IPS DF 6.9 (cell line): ENCODE measurements around the gene ANKRD12.
"Not testable (repeated sequence)": the region's sequence is repeated elsewhere in the genome, so short reads cannot be mapped to it uniquely, and the experiment has no call there.

ENCODE experiments used
- DNase-seq: peaks from one replicate; pipeline ENCODE4 v3.0.0-alpha.2; 2013; ENCODE audit warnings: low read depth, low spot score
- H3K27ac ChIP-seq: one replicate; pipeline ENCODE4 v1.5.1; 2013; ENCODE audit warnings: low read length, control low read depth
- H3K27me3 ChIP-seq: 2 replicates; pipeline ENCODE4 v1.6.1; 2013; ENCODE audit warnings: mild to moderate bottlenecking, low read length; ENCODE audit not compliant: control insufficient read depth, insufficient read depth
- H3K36me3 ChIP-seq: 2 replicates; pipeline ENCODE4 v1.6.1; 2013; ENCODE audit warnings: low read length; ENCODE audit not compliant: control insufficient read depth, insufficient read depth
- H3K4me1 ChIP-seq: 2 replicates; pipeline ENCODE4 v1.6.1; 2013; ENCODE audit warnings: low read length; ENCODE audit not compliant: control insufficient read depth, insufficient read depth
- H3K4me3 ChIP-seq: 2 replicates; pipeline ENCODE4 v1.5.1; 2013; ENCODE audit warnings: mild to moderate bottlenecking, low read length
- H3K9me3 ChIP-seq: 2 replicates; pipeline ENCODE4 v1.6.1; 2013; ENCODE audit warnings: low read length, inconsistent platforms; ENCODE audit not compliant: control insufficient read depth, insufficient read depth
- WGBS: extraction: QIAGEN DNeasy Blood & Tissue Kit; methylation state at CpG from one replicate; pipeline ENCODE4 v1.1.7; 2013; ENCODE audit warnings: mixed read lengths, missing lambda C conversion rate; ENCODE audit not compliant: insufficient read length, insufficient coverage; 5-methylcytosine and 5-hydroxymethylcytosine counted together

ANKRD12 gene

GRCh38 chr18:9164149-9164548 is 27.6 kb downstream of the ANKRD12 start:
- not testable (repeated sequence) for H3K4me1 ChIP-seq, H3K9me3 ChIP-seq, DNase-seq

GRCh38 chr18:9165883-9166282 is 29.3 kb downstream of the ANKRD12 start:
- H3K9me3 ChIP-seq, H3K36me3 ChIP-seq, H3K27me3 ChIP-seq, H3K4me1 ChIP-seq, DNase-seq, H3K4me3 ChIP-seq, H3K27ac ChIP-seq: not testable (repeated sequence)
- WGBS = no CpG with 5 or more reads among the region's 3 CpGs

More at GRCh38 chr18:9164149-9164548, 27.6 kb downstream of the ANKRD12 start:
- H3K36me3 ChIP-seq, H3K27ac ChIP-seq, H3K4me3 ChIP-seq, H3K27me3 ChIP-seq: not testable (repeated sequence)

GRCh38 chr18:9169515-9169914 is 32.9 kb downstream of the ANKRD12 start:
- not testable (repeated sequence) for H3K27me3 ChIP-seq, DNase-seq, H3K36me3 ChIP-seq, H3K4me1 ChIP-seq, H3K4me3 ChIP-seq, H3K27ac ChIP-seq, H3K9me3 ChIP-seq
- WGBS = no CpG with 5 or more reads among the region's 3 CpGs

- not testable (repeated sequence) for H3K9me3 ChIP-seq, H3K4me3 ChIP-seq, H3K36me3 ChIP-seq, H3K27me3 ChIP-seq, H3K27ac ChIP-seq, DNase-seq, H3K4me1 ChIP-seq
- no CpG with 5 or more reads among the region's 3 CpGs for WGBS
Observed at GRCh38 chr18:9171919-9172318, 35.3 kb downstream of the ANKRD12 start.

GRCh38 chr18:9172506-9173127 is 36.0 kb downstream of the ANKRD12 start:
- no CpG with 5 or more reads among the region's 4 CpGs for WGBS
- no peak for DNase-seq
- Histone ChIP-seq H3K4me3 (no peak overlapping the region), H3K27me3 (no peaks in the 10 kb centered on the region), H3K36me3 (no peaks in the 10 kb centered on the region; the same call in 1 of the 2 replicates), H3K27ac (no peak overlapping the region), H3K4me1 (no peaks in the 10 kb centered on the region), H3K9me3 (no peaks in the 10 kb centered on the region)

GRCh38 chr18:9173770-9174233 is 37.2 kb downstream of the ANKRD12 start:
- no CpG with 5 or more reads among the region's 6 CpGs for WGBS
- H3K27ac ChIP-seq = no peak overlapping the region
- H3K36me3 ChIP-seq = no peaks in the 10 kb centered on the region; the same call in 1 of the 2 replicates
- H3K9me3 ChIP-seq = no peaks in the 10 kb centered on the region
- H3K27me3 ChIP-seq = no peaks in the 10 kb centered on the region
- DNase-seq = no peak
- no peak overlapping the region for H3K4me3 ChIP-seq
- H3K4me1 ChIP-seq = no peaks in the 10 kb centered on the region

GRCh38 chr18:9174302-9174701 is 37.7 kb downstream of the ANKRD12 start:
- no peak overlapping the region for H3K4me3 ChIP-seq
- H3K9me3 ChIP-seq = no peaks in the 10 kb centered on the region
- H3K4me1 ChIP-seq = no peaks in the 10 kb centered on the region
- WGBS = no CpG with 5 or more reads among the region's 4 CpGs
- H3K27ac ChIP-seq = no peak overlapping the region
- DNase-seq = no peak
- H3K27me3 ChIP-seq = no peaks in the 10 kb centered on the region
- H3K36me3 ChIP-seq = no peaks in the 10 kb centered on the region; the same call in 1 of the 2 replicates

- WGBS = no CpG with 5 or more reads among the region's 1 CpG
- Histone ChIP-seq H3K27me3 (no peaks in the 10 kb centered on the region), H3K27ac (no peak overlapping the region), H3K4me3 (no peak overlapping the region), H3K4me1 (no peaks in the 10 kb centered on the region), H3K36me3 (no peaks in the 10 kb centered on the region; the same call in 1 of the 2 replicates), H3K9me3 (no peaks in the 10 kb centered on the region)
- DNase-seq = no peak
Observed at GRCh38 chr18:9175115-9175514, 38.5 kb downstream of the ANKRD12 start.

- H3K4me1 ChIP-seq = no peaks in the 10 kb centered on the region
- no peak overlapping the region for H3K4me3 ChIP-seq
- H3K27ac ChIP-seq = no peak overlapping the region
- H3K9me3 ChIP-seq = no peaks in the 10 kb centered on the region
- DNase-seq = no peak
- WGBS = no CpG with 5 or more reads among the region's 6 CpGs
- H3K36me3 ChIP-seq = no peaks in the 10 kb centered on the region; the same call in 1 of the 2 replicates
- no peaks in the 10 kb centered on the region for H3K27me3 ChIP-seq
Observed at GRCh38 chr18:9177031-9177430, 40.5 kb downstream of the ANKRD12 start.

- Histone ChIP-seq H3K4me1 (no peaks in the 10 kb centered on the region), H3K9me3 (no peaks in the 10 kb centered on the region), H3K36me3 (no peaks in the 10 kb centered on the region; the same call in 1 of the 2 replicates), H3K27me3 (no peaks in the 10 kb centered on the region), H3K4me3 (no peak overlapping the region), H3K27ac (no peak overlapping the region)
- no peak for DNase-seq
- WGBS = 100% methylated on average over 1 of the region's 4 CpGs
Observed at GRCh38 chr18:9177466-9177865, 40.9 kb downstream of the ANKRD12 start.

- WGBS = no CpG with 5 or more reads among the region's 1 CpG
- no peak for DNase-seq
- H3K27ac ChIP-seq = no peak overlapping the region
Observed at GRCh38 chr18:9178557-9178956, 42.0 kb downstream of the ANKRD12 start.

More at GRCh38 chr18:9178557-9178956, 42.0 kb downstream of the ANKRD12 start:
- H3K4me1 ChIP-seq = no peaks in the 10 kb centered on the region
- H3K27me3 ChIP-seq = no peaks in the 10 kb centered on the region
- no peaks in the 10 kb centered on the region for H3K9me3 ChIP-seq
- no peak overlapping the region for H3K4me3 ChIP-seq
- H3K36me3 ChIP-seq = no peaks in the 10 kb centered on the region; the same call in 1 of the 2 replicates
